Lung (tissue), 12 donors: ENCODE results near the gene CLTA. TPM values are rescaled to one million over a fixed set of nuclear protein-coding genes. Genes with fewer than 3 reads are reported as not detected.
"Not testable (repeated sequence)": the region's sequence is repeated elsewhere in the genome, so short reads cannot be mapped to it uniquely, and the experiment has no call there.

Experiments
- ATAC-seq: fragments of 200-7000 bp; cut with Tn5 transposase; one replicate; pipeline ENCODE4 v1.9.1; 2020; ENCODE audit warnings: moderate number of reproducible peaks; ENCODE audit not compliant: insufficient read depth, low FRiP score
- DNase-seq, 3 donors: peaks; one replicate each; pipeline ENCODE4 v3.0.0-alpha.2; 2013 to 2017
- H3K27ac ChIP-seq, 2 donors: one replicate each; pipeline ENCODE4 v1.5.1; 2013; ENCODE audit warnings: mild to moderate bottlenecking in 2 of 2, moderate library complexity in 2 of 2, control low read depth in 1 of 2, inconsistent platforms in 1 of 2, low read depth in 1 of 2, low read length in 1 of 2
- H3K27me3 ChIP-seq, 3 donors: one replicate each; pipeline ENCODE4 v1.5.1; 2013; ENCODE audit warnings: low read length in 2 of 3; ENCODE audit not compliant: control insufficient read depth in 3 of 3, insufficient read depth in 3 of 3
- H3K36me3 ChIP-seq, 4 donors: one replicate each; pipeline ENCODE4 v1.5.1; 2013; ENCODE audit warnings: low read length in 4 of 4, mild to moderate bottlenecking in 1 of 4, moderate library complexity in 1 of 4; ENCODE audit not compliant: control insufficient read depth in 4 of 4, insufficient read depth in 4 of 4
- H3K4me1 ChIP-seq, 5 donors: one replicate each; pipeline ENCODE4 v1.5.1; 2013; ENCODE audit warnings: low read length in 5 of 5, mild to moderate bottlenecking in 2 of 5, moderate library complexity in 1 of 5; ENCODE audit not compliant: control insufficient read depth in 5 of 5, insufficient read depth in 5 of 5
- H3K4me3 ChIP-seq: one replicate; pipeline ENCODE4 v1.5.1; 2013; ENCODE audit warnings: mild to moderate bottlenecking, control low read depth, moderate library complexity
- H3K9ac ChIP-seq, 2 donors: one replicate each; pipeline ENCODE4 v1.5.1; 2013; ENCODE audit warnings: low read length in 2 of 2, control low read depth in 1 of 2; ENCODE audit not compliant: insufficient read depth in 1 of 2
- H3K9me3 ChIP-seq, 4 donors: one replicate each; pipeline ENCODE4 v1.5.1; 2013; ENCODE audit warnings: low read length in 3 of 4, mild to moderate bottlenecking in 1 of 4, moderate library complexity in 1 of 4; ENCODE audit not compliant: control insufficient read depth in 4 of 4, insufficient read depth in 3 of 4
- CTCF ChIP-seq: IDR thresholded peaks from 2 replicates; pipeline ENCODE4 v1.5.1; 2012; ENCODE audit warnings: mild to moderate bottlenecking; ENCODE audit errors: control extremely low read depth, extremely low read depth
- WGBS, 2 donors: extraction: QIAGEN DNeasy Blood & Tissue Kit; methylation state at CpG; one replicate each; pipeline ENCODE4 v1.1.7; 2013; 5-methylcytosine and 5-hydroxymethylcytosine counted together
- polyA plus RNA-seq, 2 donors: library from polyadenylated mRNA; stranded (reverse); fragments of 200-250 nt; gene quantifications; one replicate each; pipeline ENCODE4 v1.2.1, GENCODE V29; 2013
- total RNA-seq, 2 donors: library from RNA; depleted of rRNA in 1 of 2; stranded (reverse); fragments of >200 nt in 1 of 2; gene quantifications; one replicate each; pipeline ENCODE4 v1.2.1, GENCODE V29; 2014 to 2021
- donor health status: control.
- donor health status: control.
- donor health status: Bipolar disorder and iron deficiency.
- donor health status: healthy.
- donor health status: DM: yes; HTN: yes; CAD: no.

CLTA gene
- total and polyA plus RNA-seq, 4 donors, result 143 to 269 (median 170) TPM

- not testable (repeated sequence) for H3K9ac ChIP-seq, H3K9me3 ChIP-seq, H3K27me3 ChIP-seq, H3K27ac ChIP-seq, H3K4me1 ChIP-seq, ATAC-seq, DNase-seq, H3K4me3 ChIP-seq
- 96 to 99% methylated on average over 3 of the region's 3 CpGs for WGBS, 2 donors
- H3K36me3 ChIP-seq, result peaks cover 2 to 28% (median 5%) of the 10 kb centered on the region in 4 donors
Observed at GRCh38 chr9:36239675-36240074, 49.0 kb downstream of the CLTA start.

- TF ChIP-seq CTCF, result no peak
- H3K4me3 ChIP-seq, result no peak overlapping the region
- no peak overlapping the region for H3K27ac ChIP-seq
- H3K27me3 ChIP-seq, result no peaks in the 10 kb centered on the region
- H3K4me1 ChIP-seq, result peaks cover 0 to 6% (median 0%) of the 10 kb centered on the region in 5 donors
- H3K9me3 ChIP-seq, result no peaks in the 10 kb centered on the region
- no peak overlapping the region for H3K9ac ChIP-seq
- DNase-seq (no peak), ATAC-seq (no peak)
- WGBS, 2 donors, result 94 to 97% methylated on average over 6 of the region's 6 CpGs
- peaks cover 6 to 25% (median 12%) of the 10 kb centered on the region in 4 donors for H3K36me3 ChIP-seq
Observed at GRCh38 chr9:36245906-36246305, 55.2 kb downstream of the CLTA start.

- WGBS, 2 donors, result 85 to 94% methylated on average over 3 of the region's 3 CpGs
- Histone ChIP-seq H3K4me1 (peaks cover 0 to 6% (median 0%) of the 10 kb centered on the region in 5 donors), H3K27me3 (no peaks in the 10 kb centered on the region), H3K36me3 (peaks cover 4 to 20% (median 10%) of the 10 kb centered on the region in 4 donors), H3K9me3 (no peaks in the 10 kb centered on the region), H3K4me3 (no peak overlapping the region), H3K9ac (no peak overlapping the region), H3K27ac (no peak overlapping the region)
- TF ChIP-seq CTCF, result no peak
- DNase-seq (no peak), ATAC-seq (no peak)
Observed at GRCh38 chr9:36247356-36247755, 56.6 kb downstream of the CLTA start.

GRCh38 chr9:36248061-36248460 lies 57.3 kb downstream of the CLTA start:
- H3K36me3 ChIP-seq, result peaks cover 4 to 18% (median 8%) of the 10 kb centered on the region in 4 donors
- not testable (repeated sequence) for H3K9me3 ChIP-seq, H3K9ac ChIP-seq, H3K4me1 ChIP-seq, H3K4me3 ChIP-seq, H3K27ac ChIP-seq, H3K27me3 ChIP-seq, ATAC-seq
- WGBS, 2 donors, result 63 to 66% methylated on average over 8 of the region's 8 CpGs
- DNase-seq, result peak in 2 of 3 donors; percentile 62 to 73
